GM19463 (cell line): ENCODE results near the gene MBTPS1.

ENCODE experiments used
- ATAC-seq: cut with Tn5 transposase; IDR thresholded peaks from one replicate; pipeline ENCODE4 v1.9.1; 2021; ENCODE audit warnings: mild to moderate bottlenecking, moderate library complexity; ENCODE audit not compliant: unreplicated experiment

The MBTPS1 gene

DNA sequence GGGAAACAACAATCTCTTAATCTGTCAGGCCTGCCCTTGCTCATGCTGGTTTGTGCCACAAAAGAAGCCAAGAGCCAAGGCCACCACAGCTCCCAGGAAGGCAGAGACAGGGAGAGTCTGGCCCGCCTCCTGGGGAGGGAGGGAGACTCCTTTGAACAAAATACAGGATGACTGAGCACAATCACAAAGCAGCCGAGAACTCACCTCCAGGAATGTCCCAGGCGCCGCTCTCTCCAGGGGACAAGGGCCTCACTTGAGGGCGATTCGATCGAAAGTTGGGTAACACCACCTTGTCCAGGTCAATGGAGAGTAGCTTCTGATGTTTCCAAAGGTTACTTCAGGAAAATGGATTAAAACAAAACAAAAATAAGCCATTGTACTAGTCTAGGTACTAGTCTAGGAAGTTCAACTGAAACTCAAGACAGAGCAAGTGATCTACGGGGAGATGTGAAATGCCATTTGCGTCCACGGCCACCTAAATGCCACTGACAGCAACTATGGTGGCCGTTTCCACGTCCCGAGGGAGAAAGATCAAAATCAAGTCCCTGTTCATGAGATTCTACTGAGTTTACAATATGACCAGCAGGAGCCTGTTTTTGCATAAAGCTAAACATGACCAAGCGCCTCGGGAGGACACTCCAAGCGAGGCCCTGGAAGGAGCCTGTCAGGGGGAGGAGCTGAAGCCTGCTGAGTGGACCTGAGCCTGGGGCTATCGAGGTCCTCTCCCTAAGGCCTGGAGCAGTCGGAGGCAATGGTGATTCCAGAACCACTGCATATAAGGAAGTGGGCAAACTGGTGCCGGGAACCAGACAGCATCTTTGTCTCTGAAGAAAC, 60.7 kb downstream of the MBTPS1 start:
- ATAC-seq: no peak

DNA sequence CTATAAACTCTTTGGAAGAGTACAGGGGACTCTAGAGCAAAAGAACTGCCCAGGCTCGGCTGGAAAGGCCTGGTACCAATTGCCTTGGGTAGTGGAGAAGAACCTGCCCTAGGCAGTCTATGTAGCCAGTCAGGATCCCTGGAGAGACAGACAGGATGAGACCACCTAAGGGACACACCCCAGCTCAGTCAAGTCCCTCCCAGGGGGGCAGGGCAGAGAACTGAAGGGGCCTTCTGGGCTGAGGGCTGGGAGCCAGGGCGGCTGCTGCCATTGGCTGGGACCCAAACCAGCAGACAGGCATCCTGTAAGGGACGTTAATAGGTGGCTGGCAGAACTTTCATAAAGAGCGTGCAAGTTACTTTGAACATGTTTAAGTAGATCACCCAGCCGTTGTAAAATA, 61.4 kb downstream of the MBTPS1 start:
- ATAC-seq: no peak

DNA sequence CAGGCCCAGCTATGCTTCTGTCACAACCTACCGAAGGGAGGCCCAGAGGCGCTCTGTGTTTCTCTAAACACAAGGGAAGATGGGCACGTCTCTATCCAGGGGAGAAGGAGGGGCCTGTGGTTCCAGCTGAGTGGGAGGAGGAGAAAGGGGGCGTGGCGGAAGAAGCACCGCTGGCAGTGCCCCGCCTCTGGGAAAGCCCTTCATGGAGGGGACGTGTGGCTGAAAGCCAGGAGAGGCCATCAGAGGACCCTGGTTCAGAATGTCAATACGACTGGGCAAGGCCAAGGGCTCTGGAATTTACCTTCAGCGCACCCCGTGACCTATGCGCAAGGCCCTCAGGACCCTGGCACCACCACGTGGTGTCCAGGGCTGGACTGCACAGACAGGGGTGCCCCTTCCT, 61.8 kb downstream of the MBTPS1 start:
- ATAC-seq: no peak

DNA sequence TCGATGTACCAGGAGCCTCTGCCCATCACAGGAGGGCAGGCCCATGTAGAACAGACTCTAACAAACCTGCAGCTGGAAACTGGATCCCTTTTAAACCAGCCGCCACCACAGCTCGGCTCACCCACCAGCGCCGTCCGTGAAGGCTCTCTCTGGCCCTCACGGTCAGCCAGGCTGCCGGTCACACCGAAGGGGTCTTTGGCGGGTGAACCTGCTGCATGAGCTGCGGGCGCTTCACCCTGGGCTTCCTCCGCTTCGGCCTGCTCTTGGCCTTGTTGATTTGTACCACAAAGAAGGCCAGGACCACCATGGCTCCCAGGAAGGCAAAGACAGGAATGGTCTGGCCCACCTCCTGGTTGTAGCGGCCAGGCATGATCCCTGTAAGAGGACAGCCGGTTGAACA, 62.5 kb downstream of the MBTPS1 start:
- ATAC-seq: no peak

DNA sequence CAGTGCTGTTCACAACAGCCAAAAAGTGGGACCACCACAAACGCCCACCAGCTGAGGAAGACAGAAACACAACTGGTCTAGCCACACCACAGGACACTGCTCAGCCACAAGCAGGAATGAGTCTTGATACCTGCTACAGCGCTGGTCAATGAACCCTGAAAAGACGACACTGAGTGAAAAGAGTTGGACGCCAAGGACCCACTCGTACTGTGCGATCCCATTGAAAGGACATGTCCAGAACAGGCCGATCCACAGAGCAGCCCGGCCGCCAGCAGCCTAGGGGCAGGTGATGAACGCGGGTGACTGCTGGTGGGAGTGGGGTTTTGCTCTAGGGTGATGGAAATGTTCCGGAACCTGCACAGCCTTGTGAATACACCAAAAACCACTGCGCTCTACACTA, 63.5 kb downstream of the MBTPS1 start:
- no peak for ATAC-seq

DNA sequence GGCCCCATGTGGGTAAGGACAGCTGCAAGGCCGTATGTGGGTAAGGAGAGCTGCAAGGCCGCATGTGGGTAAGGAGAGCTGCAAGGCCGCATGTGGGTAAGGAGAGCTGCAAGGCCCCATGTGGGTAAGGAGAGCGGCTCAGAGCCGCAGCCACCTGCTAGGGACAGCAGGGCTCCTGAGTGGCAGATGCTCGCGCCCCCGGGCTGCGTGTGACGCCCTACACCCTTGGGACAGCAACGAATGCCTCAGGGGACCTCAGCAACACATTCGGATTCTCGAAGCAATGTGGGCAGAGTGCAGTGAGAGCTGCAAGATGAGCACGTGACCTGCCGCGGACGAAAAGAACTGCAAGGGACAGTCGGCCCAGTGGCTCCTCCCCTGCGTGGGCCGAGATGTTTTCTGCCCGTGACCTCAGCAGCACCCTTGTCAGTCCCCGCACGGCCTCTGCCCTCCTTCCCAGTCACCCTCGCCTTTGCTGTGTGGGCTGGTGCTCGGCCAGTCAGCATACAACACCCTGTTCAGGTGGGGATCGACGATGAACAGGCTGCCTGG, 64.6 kb downstream of the MBTPS1 start:
- no peak for ATAC-seq

DNA sequence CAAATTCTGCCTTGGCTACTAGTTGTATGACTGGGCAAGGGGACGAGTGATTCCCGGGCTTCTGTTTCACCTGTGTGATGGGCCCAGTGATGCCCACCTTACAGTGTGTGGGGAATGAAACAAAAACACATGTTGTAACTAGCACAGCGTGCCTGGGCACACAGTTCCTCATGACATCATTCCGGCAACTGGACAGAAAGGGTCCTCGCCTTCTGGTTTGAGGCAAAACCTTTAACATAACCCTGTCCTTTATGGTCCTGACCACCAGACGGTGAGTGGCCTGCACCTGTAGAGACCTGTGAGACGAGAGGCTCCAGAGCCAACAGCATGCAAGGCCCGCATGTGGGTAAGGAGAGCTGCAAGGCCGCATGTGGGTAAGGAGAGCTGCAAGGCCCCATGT, 66.4 kb downstream of the MBTPS1 start:
- ATAC-seq: no peak

DNA sequence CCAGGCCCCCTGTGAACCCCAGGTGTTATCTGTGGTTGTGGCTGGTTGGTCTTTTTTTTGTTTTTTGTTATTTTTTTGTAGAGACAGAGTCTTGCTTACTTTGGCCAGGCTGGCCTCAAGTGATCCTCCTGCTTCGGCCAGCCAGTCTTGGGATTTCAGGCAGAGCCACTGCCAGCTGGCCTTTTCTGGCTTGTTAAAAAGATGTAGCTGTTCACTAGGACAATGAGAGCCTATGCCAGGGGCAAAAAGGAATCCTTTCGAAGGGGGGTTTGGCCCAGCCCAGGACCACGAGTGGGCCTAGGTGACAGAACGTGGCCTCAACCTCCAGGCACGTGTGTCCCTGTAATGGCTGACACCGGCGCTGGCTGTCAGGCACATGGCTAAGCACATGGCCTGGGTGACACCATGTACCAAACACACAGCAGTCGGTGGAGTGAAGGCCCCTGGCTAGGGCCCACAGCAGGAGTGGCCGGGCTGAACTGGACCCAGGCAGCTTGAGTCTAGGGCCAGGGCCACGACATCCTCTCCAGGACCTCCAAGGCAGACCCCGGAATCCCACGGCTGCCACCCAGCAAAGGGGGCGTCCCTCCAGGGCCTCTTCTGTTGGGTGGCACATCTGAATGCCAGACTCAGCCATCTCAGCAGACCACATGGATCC, 67.2 kb downstream of the MBTPS1 start:
- ATAC-seq: no peak

DNA sequence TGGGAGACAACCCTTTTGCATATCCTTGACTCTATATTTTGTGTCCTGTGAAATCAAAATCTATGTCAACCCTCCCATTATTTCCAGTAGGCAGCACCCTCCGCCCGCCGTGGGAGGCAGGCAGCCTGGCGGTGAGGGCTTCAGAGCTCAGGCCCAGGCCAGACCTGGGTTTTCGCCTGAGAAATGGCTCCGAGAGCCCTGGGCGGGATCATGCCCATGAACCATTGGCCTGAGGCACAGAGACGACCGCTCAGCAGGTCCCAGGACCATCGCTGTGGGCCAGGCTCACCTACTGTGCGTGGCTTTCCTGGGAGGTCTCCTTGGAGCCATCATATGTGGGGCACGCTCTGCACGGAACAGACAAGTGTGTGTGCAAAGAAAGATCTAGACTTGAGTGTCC, 67.9 kb downstream of the MBTPS1 start:
- no peak for ATAC-seq

DNA sequence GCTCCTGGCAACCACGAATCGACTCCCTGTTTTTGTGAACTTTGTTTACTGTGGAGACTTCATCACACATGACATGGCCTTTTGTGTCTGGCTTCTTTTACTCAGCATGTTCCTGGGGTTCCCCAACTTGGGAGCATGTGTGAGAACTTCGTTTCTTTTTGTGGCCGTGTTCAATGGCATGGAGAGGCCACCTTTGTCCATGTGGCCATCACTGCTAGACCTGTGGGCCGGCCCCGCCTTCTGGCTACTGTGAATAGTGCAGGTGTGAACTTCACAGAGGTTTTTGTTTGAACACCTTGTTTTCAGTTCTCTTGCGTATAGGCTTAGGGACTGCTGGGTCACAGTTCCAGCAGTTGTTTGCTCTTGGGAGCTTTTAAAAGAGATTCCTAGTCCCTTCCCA, 68.5 kb downstream of the MBTPS1 start:
- ATAC-seq: no peak

DNA sequence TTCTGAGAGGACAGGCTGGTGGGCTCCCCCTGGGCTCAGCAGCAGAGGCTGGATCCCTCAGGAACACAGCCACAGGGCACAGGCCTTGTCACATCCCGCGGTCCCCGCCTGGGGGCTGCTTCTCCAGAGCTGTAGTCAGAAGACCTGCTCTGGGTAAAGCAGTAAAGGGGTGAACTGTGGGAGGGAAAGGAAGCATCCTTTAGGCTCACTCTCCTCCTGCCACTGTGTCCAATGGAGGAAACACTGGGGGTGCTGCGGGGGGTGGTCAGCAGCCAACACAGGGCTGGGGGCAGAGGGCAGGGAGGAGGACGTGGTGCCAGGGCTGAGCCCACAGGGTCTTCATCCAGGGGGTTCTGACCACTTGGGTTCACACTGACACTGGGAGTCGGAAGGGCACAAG, 69.1 kb downstream of the MBTPS1 start:
- ATAC-seq: no peak

DNA sequence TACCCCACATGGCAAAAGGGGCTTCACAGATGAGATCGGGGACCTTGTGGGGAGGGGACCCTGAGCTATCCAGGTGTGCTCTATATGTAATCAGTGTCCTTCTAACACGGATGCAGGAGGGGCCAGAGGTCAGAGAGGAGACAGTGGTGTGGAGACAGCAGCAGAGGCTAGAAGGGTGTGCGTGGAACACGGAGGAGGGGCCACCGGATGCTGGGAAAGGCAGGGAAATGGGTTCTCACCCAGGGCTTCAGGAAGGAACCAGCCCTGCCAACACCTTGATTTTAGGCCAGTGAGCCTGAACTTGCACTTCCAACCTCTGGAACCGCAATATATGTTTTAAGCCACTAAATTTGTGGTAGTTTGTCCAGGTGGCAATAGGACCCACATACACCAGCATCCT, 69.5 kb downstream of the MBTPS1 start:
- no peak for ATAC-seq

DNA sequence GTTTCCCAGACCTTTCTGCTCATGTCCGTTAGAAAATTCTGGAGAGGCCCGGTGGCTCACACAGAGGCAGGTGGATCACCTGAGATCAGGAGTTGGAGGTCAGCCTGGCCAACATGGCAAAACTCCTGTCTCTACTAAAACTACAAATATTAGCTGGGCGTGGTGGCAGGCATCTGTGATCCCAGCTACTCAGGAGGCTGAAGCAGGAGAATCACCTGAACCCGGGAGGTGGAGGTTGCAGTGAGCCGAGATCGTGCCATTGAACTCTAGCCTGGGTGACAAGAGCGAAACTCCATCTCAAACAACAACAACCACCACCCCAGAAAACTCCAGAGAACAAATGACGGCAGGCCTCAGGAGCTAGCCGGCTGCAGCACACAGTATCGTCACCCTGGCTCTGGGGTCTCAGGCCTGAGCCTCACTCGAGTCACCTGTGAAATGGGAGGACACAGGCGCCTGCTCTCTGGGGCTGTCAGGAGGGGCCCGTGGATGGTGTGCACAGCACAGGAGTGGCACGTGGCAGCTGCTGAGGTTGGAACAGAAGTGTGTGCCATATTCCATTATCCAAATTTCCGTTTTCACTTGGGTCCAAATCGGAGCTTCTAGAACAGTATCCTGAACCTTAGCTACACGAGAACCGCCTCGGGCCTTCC, 70.8 kb downstream of the MBTPS1 start:
- no peak for ATAC-seq

DNA sequence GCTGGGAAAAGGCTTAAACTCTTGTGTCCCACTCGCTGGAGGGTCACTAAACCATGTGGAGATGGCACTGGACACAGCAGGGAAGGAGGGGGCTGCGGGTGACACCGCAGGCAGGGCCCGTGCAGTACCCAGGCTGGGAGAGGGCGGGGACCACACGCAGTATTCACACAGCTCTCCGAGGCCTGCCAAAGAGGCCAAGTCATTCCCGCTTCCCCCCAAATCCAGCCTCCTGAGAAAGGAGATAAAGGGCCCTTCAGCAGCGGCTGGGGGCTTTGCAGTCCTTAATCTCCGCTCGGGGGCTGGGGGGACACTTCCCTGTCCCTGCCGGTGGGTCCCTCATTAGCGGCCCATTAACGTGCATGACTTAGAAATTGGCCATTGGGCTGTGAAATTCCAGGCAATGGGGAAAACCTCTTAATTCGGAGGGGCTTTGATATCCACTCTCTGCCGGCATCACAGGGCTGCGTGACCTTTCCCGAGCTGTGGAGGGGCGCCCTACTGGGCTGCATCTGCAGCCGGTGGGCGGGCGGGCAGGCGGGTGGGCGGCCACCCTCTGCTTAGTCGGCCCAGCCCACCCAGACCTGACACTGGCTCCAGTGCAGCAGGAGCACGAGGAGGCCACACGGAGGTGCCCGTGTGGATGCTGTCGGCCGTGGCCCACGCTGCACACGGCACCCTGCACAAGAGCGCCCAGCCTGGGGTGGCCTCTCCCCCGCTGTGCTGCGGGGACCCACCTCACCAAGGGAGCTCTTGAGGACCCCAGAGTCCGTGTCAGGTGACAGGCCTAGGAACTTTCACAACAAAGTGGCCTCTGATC, 71.5 kb downstream of the MBTPS1 start:
- ATAC-seq: no peak

DNA sequence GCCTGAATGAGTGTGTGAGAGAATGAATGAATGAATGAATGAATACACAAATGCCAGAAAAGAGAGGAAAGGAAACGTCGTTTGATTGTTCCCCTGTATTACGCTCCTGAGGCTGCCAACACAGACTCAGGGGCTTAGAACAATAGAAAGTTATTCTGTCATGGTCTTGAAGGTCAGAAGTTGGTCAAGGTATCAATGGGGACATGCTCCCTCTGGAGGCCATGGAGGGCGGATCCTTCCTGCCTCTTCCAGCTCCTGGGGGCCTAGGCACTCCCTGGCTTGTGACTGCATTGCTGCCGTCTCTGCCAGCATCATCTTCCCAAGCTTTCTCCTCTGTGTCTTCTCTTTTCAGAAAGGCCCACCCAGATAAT, 72.6 kb downstream of the MBTPS1 start:
- ATAC-seq: no peak

DNA sequence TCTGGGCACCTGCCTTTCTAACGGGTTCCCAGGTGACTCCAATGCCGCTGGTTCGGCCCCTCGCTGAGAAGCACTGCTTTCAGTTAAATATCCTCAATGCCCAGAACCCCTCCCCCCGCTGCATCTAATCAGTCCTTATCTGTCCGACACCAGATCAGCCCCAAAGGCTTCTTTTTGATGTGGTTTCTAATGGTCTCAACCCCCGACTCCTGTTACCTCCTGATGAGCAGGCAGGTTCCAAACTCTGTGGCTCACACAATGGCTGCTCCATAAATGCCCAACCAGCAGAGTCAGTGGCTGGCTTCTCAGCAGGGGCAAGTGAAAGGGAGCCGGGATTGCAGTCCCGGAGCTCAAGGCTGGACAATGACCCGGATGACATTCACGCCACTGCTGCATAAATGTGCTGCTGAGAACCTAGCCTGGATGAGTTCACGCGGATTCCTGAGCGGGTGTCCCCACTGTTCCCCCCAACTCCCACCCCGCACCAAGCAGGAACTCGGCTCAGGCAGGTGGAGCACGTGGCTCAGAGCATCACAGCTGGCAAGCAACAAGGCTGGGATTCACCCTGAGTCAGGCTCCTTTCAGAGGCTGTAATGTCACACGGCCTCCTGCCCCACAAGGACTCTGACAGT, 73.1 kb downstream of the MBTPS1 start:
- ATAC-seq: no peak

DNA sequence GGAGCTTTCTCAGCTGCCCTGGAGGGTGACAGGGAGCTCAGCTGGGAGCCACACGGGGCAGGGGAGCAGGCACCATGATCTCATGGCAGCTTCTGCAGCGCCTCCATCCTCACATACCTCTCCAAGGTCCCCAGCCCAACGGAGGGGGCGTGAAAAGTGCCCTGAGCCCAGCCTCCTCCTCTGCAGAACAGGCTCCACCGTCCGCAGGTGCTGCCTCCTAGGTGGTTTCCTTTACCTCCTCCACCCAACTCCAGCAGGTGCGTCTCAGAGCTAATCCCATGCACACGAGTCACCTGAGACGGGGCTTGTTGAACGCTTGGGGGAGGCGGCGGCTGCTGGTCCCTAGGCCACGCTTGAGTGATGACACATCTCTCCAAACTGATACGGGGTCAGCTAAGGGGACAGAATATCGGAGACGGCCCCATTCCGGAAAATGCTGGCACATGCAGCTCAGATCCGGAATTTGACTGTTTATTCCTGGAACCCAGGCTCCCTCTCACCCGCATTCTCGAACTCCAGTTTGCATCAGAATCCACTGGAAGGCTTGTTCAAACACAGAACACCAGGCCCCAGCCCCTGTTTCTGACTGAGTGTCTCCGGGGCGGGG, 73.8 kb downstream of the MBTPS1 start:
- ATAC-seq: no peak

DNA sequence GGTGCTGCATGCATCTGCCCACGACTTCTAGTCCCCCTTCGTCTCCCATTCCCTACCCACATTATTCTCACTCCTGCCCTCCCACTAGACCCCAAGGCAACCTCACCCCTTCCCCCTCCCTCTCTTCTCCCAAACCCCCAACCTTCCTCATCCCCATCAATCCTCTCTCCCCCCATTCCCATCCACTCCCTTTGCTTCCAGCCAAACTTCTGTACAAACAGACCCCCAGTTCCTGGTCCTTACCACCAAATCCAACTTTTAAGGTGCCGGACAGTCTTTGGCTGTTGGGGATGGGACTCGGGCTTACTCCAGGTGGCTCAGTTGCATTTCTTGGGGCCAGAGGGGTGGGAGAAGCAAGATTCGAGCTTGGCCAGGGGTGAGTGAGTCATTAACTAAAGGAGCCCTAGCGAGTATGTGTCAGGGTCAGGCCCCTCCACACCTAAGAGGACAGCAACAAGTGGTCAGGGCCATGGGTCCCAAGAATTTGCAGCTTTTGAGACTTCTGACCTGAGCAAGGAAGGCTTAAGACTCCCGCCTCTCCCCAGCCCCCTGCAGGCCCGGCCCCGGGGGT, 74.3 kb downstream of the MBTPS1 start, which contains the start of gene SLC38A8:
SLC38A8 (minus strand) TSS at position 488 of the 571 bp plus-strand sequence. CDS start 638 bp downstream, outside the sequence.
- ATAC-seq: no peak

DNA sequence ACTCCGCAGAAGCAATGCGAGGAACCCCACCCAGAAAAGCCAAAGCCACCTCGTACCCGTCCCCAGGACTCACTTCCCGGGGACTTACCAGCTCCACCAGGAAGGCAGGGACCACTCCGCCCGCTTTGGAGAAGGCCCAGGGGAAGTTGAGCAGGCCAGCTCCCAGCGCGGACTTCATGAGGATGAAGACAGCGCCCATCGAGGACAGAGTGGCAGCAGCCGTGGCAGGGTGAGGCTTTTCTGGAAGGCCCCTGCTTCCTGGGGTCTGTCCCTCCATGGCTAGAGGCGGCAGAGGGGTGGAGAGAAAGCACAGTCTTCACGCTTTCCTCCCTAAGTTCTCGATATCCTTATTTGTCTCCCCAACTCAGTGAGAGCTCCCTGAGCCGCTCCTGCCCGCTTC, 74.9 kb downstream of the MBTPS1 start:
- ATAC-seq: no peak
